Stomach (tissue), 9 donors: ENCODE measurements around the gene PVR. TPM values are rescaled to one million over a fixed set of nuclear protein-coding genes. Genes with fewer than 3 reads are reported as not detected.
"Not testable (repeated sequence)": the region's sequence is repeated elsewhere in the genome, so short reads cannot be mapped to it uniquely, and the experiment has no call there.

Experiments
- DNase-seq, 2 donors: peaks; one replicate each; pipeline versions ENCODE4 v3.0.0 to v3.0.0-alpha.2; 2013 to 2019
- H3K27ac ChIP-seq, 5 donors: fragments of 200-600 bp in 4 of 5; sonication (generic) in 4 of 5; one replicate each; pipeline ENCODE4 v1.5.1; 2013 to 2019; ENCODE audit warnings: mild to moderate bottlenecking in 1 of 5, moderate library complexity in 1 of 5
- H3K27me3 ChIP-seq, 3 donors: fragments of 200-600 bp; sonication (generic); one replicate each; pipeline ENCODE4 v1.5.1; 2017 to 2019; ENCODE audit warnings: mixed run types in 1 of 3
- H3K36me3 ChIP-seq, 4 donors: fragments of 200-600 bp; sonication (generic); 1 replicate in 3 of 4; 2 replicates in 1 of 4; pipeline ENCODE4 v1.5.1; 2016 to 2019
- H3K4me1 ChIP-seq, 4 donors: fragments of 200-600 bp; sonication (generic); one replicate each; pipeline ENCODE4 v1.5.1; 2016 to 2019
- H3K4me3 ChIP-seq, 4 donors: fragments of 200-600 bp; sonication (generic) in 3 of 4; one replicate each; pipeline ENCODE4 v1.5.1; 2016 to 2019; ENCODE audit warnings: mild to moderate bottlenecking in 1 of 4
- H3K9me3 ChIP-seq, 4 donors: fragments of 200-600 bp; sonication (generic); one replicate each; pipeline ENCODE4 v1.5.1; 2016 to 2019
- CTCF ChIP-seq, 7 experiments: fragments of 450-650 bp in 4 of 7; fragments of 200-600 bp in 3 of 7; sonication (generic) in 3 of 7; IDR thresholded peaks; one replicate each; pipeline ENCODE4 v1.5.1; 2016 to 2019; ENCODE audit warnings: antibody characterized with exemption in 7 of 7, control low read depth in 2 of 7, mild to moderate bottlenecking in 1 of 7
- EP300 ChIP-seq: sonication (generic); formaldehyde crosslinking; IDR thresholded peaks from one replicate; pipeline ENCODE4 v1.6.1; 2017; ENCODE audit warnings: antibody characterized with exemption
- POLR2A ChIP-seq, 4 donors: fragments of 450-650 bp; IDR thresholded peaks; one replicate each; pipeline ENCODE4 v1.6.1; 2016; ENCODE audit warnings: antibody characterized with exemption in 4 of 4, control low read depth in 2 of 4, mild to moderate bottlenecking in 1 of 4, moderate library complexity in 1 of 4
- POLR2AphosphoS5 ChIP-seq, 3 donors: sonication (generic); formaldehyde crosslinking; IDR thresholded peaks; one replicate each; pipeline ENCODE4 v1.6.1; 2016; ENCODE audit warnings: antibody characterized with exemption in 3 of 3
- WGBS, 5 donors: extraction: QIAGEN DNeasy Blood & Tissue Kit in 3 of 5; methylation state at CpG; one replicate each; pipeline versions ENCODE4 v1.1.5 to v1.1.7; 2013 to 2018; 5-methylcytosine and 5-hydroxymethylcytosine counted together
- intact Hi-C: fragments of 100-400 bp; cut with DNase I; formaldehyde crosslinking; loops from one replicate; pipeline ENCODE4 v1.15.1; 2023; ENCODE audit warnings: low total_unique reads
- polyA plus RNA-seq, 3 donors: library from polyadenylated mRNA; stranded (reverse); fragments of 200-250 nt; gene quantifications; one replicate each; pipeline ENCODE4 v1.2.3, GENCODE V29; 2013
- total RNA-seq, 5 donors: library from RNA; depleted of rRNA; stranded (reverse); fragments of >200 nt; gene quantifications; one replicate each; pipeline versions ENCODE4 v1.1.0 to v1.2.3, GENCODE V29; 2014 to 2016
- donor health status: healthy with polysubstance abuse.
- donor health status: Bipolar disorder and iron deficiency.
- donor health status: healthy.

Gene PVR
- total and polyA plus RNA-seq, 8 donors: 4.9 to 80.8 (median 33.7) TPM

DNA sequence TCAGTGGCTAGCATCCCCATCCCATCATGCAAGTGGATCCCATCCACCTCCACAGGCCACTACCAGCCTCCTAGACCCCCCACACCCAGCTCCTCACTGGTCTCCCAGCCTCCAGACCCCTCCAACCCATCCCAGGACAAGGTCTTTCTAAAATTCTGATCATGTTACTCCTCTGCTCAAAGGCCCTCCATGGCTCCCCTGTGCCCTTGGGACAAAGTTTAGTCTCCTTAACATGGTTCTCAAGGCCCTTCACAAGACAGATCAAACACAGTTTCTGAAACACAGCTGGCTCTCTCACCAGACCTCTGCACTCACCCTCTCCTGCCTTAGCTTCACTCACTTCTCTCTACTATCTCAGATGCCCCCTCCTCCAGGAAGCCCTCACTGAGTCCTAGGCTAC, 36.8 kb downstream of the PVR start:
- peaks cover 0 to 13% (median 7%) of the 10 kb centered on the region in 4 donors for H3K4me1 ChIP-seq
- peaks cover 0 to 39% (median 6%) of the 10 kb centered on the region in 4 donors for H3K36me3 ChIP-seq
- intact Hi-C loops: no loop called here
- H3K27me3 ChIP-seq: no peaks in the 10 kb centered on the region
- H3K27ac ChIP-seq: no peak overlapping the region
- H3K9me3 ChIP-seq: no peaks in the 10 kb centered on the region
- H3K4me3 ChIP-seq: no peak overlapping the region
- no peak for DNase-seq
- TF ChIP-seq EP300 (no peak), POLR2A (IDR thresholded peaks at IDR 0.05) (no peak), CTCF (IDR thresholded peaks at IDR 0.05) (no peak), POLR2AphosphoS5 (IDR thresholded peaks at IDR 0.05) (no peak)

DNA sequence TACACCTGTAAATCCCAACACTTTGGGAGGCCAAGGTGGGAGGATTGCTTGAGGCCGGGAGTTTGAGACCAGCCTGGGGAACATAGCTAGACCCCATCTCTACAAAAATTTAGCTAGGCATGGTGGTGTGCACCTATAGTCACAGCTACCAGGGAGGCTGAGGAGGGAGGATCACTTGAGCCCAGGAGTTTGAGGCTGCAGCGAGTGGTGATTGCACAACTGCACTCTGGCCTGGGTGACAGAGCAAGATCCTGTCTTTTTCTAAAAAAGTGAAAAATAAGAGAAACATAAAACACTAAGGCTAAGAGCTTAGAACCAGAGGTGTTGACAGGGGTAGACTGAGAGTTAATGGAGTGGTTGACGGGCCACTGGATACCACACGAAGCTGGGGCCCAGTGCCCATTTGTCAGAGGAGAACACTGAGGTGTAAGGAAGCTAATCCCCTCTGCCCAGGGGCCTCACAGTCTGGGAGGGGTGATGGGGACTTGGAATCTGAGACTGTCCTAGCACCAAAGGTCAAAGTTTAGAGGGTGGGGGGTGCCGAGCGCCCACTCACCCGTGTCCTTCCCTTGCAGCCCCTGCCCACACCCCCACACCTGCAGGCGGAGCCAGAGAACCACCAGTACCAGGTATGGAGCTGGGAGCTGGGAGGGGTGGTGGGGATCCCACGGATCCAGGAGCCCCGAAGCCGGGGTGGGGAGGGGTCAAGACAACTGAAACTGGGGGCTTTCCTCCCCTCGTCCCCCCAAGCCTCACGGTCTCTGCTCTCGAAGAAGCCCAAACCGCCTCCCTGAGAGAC, 38.5 kb downstream of the PVR start:
- intact Hi-C loops: no loop called here
- DNase-seq: no peak
- Histone ChIP-seq H3K9me3 (no peaks in the 10 kb centered on the region), H3K4me1 (peaks cover 0 to 24% (median 10%) of the 10 kb centered on the region in 4 donors), H3K27me3 (no peaks in the 10 kb centered on the region), H3K36me3 (peaks cover 0 to 27% (median 6%) of the 10 kb centered on the region in 4 donors), H3K4me3 (no peak overlapping the region), H3K27ac (no peak overlapping the region)
- WGBS, 5 donors: 86 to 90% (median 88%) methylated on average over 14 to 15 of the region's 15 CpGs
- TF ChIP-seq POLR2AphosphoS5 (IDR thresholded peaks at IDR 0.05): no peak
- TF ChIP-seq EP300: no peak
- TF ChIP-seq CTCF (IDR thresholded peaks at IDR 0.05): no peak
- no peak for TF ChIP-seq POLR2A (IDR thresholded peaks at IDR 0.05)

DNA sequence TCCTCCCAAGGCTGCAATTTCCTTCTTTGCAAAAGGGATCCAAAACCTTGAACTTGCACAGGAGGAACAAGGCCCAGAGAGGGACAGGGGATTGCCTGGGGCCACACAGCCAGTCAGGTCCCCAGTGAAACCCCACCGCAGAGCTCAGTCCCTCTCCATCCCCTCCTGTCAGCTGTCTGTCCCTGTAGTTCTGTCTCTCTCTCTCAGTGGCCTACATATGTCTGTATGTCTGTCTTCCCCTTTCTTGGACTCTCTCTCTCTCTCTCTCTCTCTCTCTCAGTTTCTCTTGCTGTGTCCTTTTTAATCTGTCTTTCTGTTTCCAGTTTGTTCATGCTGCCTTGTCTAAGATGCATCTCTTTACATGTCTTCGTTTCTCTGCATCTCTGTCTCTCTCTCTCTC, 39.1 kb downstream of the PVR start:
- no peak for TF ChIP-seq POLR2A (IDR thresholded peaks at IDR 0.05)
- no peak for TF ChIP-seq EP300
- TF ChIP-seq POLR2AphosphoS5 (IDR thresholded peaks at IDR 0.05): no peak
- no peak for TF ChIP-seq CTCF (IDR thresholded peaks at IDR 0.05)
- intact Hi-C loops: no loop called here
- Histone ChIP-seq H3K9me3 (no peaks in the 10 kb centered on the region), H3K27me3 (no peaks in the 10 kb centered on the region), H3K4me1 (peaks cover 0 to 24% (median 10%) of the 10 kb centered on the region in 4 donors), H3K27ac (no peak overlapping the region), H3K4me3 (no peak overlapping the region), H3K36me3 (peaks cover 0 to 27% (median 6%) of the 10 kb centered on the region in 4 donors)
- 84 to 97% (median 90%) methylated on average over 2 of the region's 2 CpGs for WGBS, 5 donors
- DNase-seq: no peak

- H3K4me1 ChIP-seq: peaks cover 0 to 24% (median 10%) of the 10 kb centered on the region in 4 donors
- H3K4me3 ChIP-seq: no peak overlapping the region
- TF ChIP-seq POLR2A (IDR thresholded peaks at IDR 0.05): no peak
- TF ChIP-seq EP300: no peak
- TF ChIP-seq POLR2AphosphoS5 (IDR thresholded peaks at IDR 0.05): no peak
- no peak for TF ChIP-seq CTCF (IDR thresholded peaks at IDR 0.05)
- peaks cover 0 to 27% (median 6%) of the 10 kb centered on the region in 4 donors for H3K36me3 ChIP-seq
- no peak for DNase-seq
- 76 to 83% (median 78%) methylated on average over 5 to 9 of the region's 9 CpGs for WGBS, 5 donors
- H3K27ac ChIP-seq: no peak overlapping the region
- H3K9me3 ChIP-seq: no peaks in the 10 kb centered on the region
- H3K27me3 ChIP-seq: no peaks in the 10 kb centered on the region
- intact Hi-C loops: no loop called here
Observed at GRCh38 chr19:44683434-44684210, 39.9 kb downstream of the PVR start.

GRCh38 chr19:44684396-44684795, 40.7 kb downstream of the PVR start:
- H3K27me3 ChIP-seq, DNase-seq, H3K4me3 ChIP-seq, H3K9me3 ChIP-seq, intact Hi-C loops: not testable (repeated sequence)
- Histone ChIP-seq H3K36me3 (peaks cover 0 to 27% (median 6%) of the 10 kb centered on the region in 4 donors), H3K4me1 (peaks cover 4 to 30% (median 14%) of the 10 kb centered on the region in 4 donors), H3K27ac (peak overlapping the region in 3 of 5 donors; percentile 18 to 65 (median 43))
- WGBS, 5 donors: 84 to 93% (median 89%) methylated on average over 3 of the region's 3 CpGs
